HepG2 (cell line): Measurements from ENCODE around the gene ZBTB45. TPM values are rescaled to one million over a fixed set of nuclear protein-coding genes. Genes with fewer than 3 reads are reported as not detected.

Experiments
- ATAC-seq: fragments of 200-7000 bp; cut with Tn5 transposase; 3 replicates; pipeline ENCODE4 v1.9.1; 2020; ENCODE audit warnings: mild to moderate bottlenecking, moderate library complexity
- BruUV-seq: library from RNA; stranded (reverse); fragments of 400-500 nt; replicated peaks from 2 replicates; lab custom pipeline; 2021; lab: Mats Ljungman, UMichigan
- CTCF ChIA-PET: fragments of 300-600 bp; formaldehyde crosslinking; extraction: SDS; loops from one replicate; lab custom pipeline; 2021; ENCODE audit warnings: low total read pairs, inconsistent platforms, low intra/inter-chr PET ratio; lab: Yijun Ruan, JAX
- POLR2A ChIA-PET: fragments of 350-600 bp; sonication (Branson Sonifier 250); formaldehyde crosslinking; loops from one replicate; lab custom pipeline; 2020; ENCODE audit warnings: antibody characterized with exemption, inconsistent platforms; lab: Yijun Ruan, JAX
- DNase-seq: peaks from one replicate; pipeline ENCODE4 v3.0.0-alpha.2; 2015; ENCODE audit warnings: low spot score
- FAIRE-seq: peaks from 3 replicates; lab custom pipeline; 2011; peaks lifted over from hg19 to GRCh38; lab: Jason Lieb, UNC
- H2AFZ ChIP-seq: one replicate; pipeline ENCODE4 v1.6.1; 2011; ENCODE audit warnings: low read length, inconsistent platforms
- H3K27ac ChIP-seq: fragments of 300-600 bp; 3 replicates; pipeline ENCODE4 v1.8.0; 2011; ENCODE audit warnings: mixed run types, mild to moderate bottlenecking, mixed read lengths, low read length, inconsistent platforms; ENCODE audit not compliant: insufficient read depth; ENCODE audit errors: extremely low read length
- H3K27me3 ChIP-seq, 2 experiments: fragments of 200-600 bp in 1 of 2; 2 replicates in 1 of 2; 3 replicates in 1 of 2; pipeline versions ENCODE4 v1.6.0 to v1.8.0; 2011; ENCODE audit warnings: low read length in 2 of 2, mild to moderate bottlenecking in 2 of 2, moderate library complexity in 2 of 2, inconsistent platforms in 1 of 2; ENCODE audit not compliant: insufficient read depth in 2 of 2, control insufficient read depth in 1 of 2
- H3K36me3 ChIP-seq, 2 experiments: fragments of 200-600 bp in 1 of 2; replicated peaks in 1 of 2; 2 replicates in 1 of 2; 3 replicates in 1 of 2; pipeline versions ENCODE4 v1.5.1 to v1.8.0; 2011; ENCODE audit warnings: low read length in 2 of 2, inconsistent platforms in 1 of 2; ENCODE audit not compliant: insufficient read depth in 2 of 2, control insufficient read depth in 1 of 2
- H3K4me1 ChIP-seq: 2 replicates; pipeline ENCODE4 v1.5.1; 2012; ENCODE audit warnings: low read length, inconsistent platforms; ENCODE audit not compliant: insufficient read depth
- H3K4me2 ChIP-seq: 2 replicates; pipeline ENCODE4 v1.6.0; 2011; ENCODE audit warnings: low read depth, low read length, inconsistent platforms
- H3K4me3 ChIP-seq, 3 experiments: fragments of 200-600 bp in 1 of 3; sonication (generic), shearing (Covaris generic) in 1 of 3; replicated peaks in 1 of 3; 2 replicates each; pipeline ENCODE4 v1.5.1; 2011 to 2016; ENCODE audit warnings: low read length in 3 of 3, inconsistent platforms in 2 of 3, low read depth in 2 of 3, mild to moderate bottlenecking in 2 of 3, control low read depth in 1 of 3, mixed read lengths in 1 of 3; ENCODE audit not compliant: insufficient read depth in 1 of 3
- H3K79me2 ChIP-seq: one replicate; pipeline ENCODE4 v1.6.1; 2011; ENCODE audit warnings: low read length, inconsistent platforms; ENCODE audit not compliant: insufficient read depth
- H3K9ac ChIP-seq: 2 replicates; pipeline ENCODE4 v1.6.0; 2011; ENCODE audit warnings: mild to moderate bottlenecking, low read depth, low read length, inconsistent platforms; ENCODE audit not compliant: insufficient read depth
- H3K9me3 ChIP-seq: 2 replicates; pipeline ENCODE4 v1.5.1; 2012; ENCODE audit warnings: mild to moderate bottlenecking, low read length
- H4K20me1 ChIP-seq: 2 replicates; pipeline ENCODE4 v1.6.0; 2011; ENCODE audit warnings: inconsistent platforms, mild to moderate bottlenecking, low read length, moderate library complexity; ENCODE audit not compliant: insufficient read depth
- ELK4 ChIP-seq: sonication (generic); formaldehyde crosslinking; IDR thresholded peaks from 2 replicates; pipeline ENCODE4 v1.9.0; 2021; ENCODE audit warnings: missing genetic modification reagents, borderline replicate concordance
- FOXA1 ChIP-seq, 2 experiments: fragments of 450-650 bp in 1 of 2; sonication (generic) in 1 of 2; formaldehyde crosslinking in 1 of 2; IDR thresholded peaks; 2 replicates each; pipeline versions ENCODE4 v1.4.0 to v1.6.1; 2016 to 2020; ENCODE audit warnings: missing genetic modification reagents in 1 of 2
- LRRFIP1 ChIP-seq: sonication (generic); formaldehyde crosslinking; conservative IDR thresholded peaks from 2 replicates; pipeline ENCODE4 v1.4.0; 2020; ENCODE audit warnings: missing genetic modification reagents
- MBD4 ChIP-seq: IDR thresholded peaks from 2 replicates; pipeline ENCODE4 v1.6.1; 2012; ENCODE audit warnings: low read length, inconsistent platforms, borderline replicate concordance
- NBN ChIP-seq: fragments of 450-650 bp; conservative IDR thresholded peaks from 2 replicates; pipeline ENCODE4 v1.6.1; 2017
- REL ChIP-seq: sonication (generic); formaldehyde crosslinking; conservative IDR thresholded peaks from 2 replicates; pipeline ENCODE4 v1.8.0; 2022; ENCODE audit warnings: mild to moderate bottlenecking, missing genetic modification reagents, moderate library complexity
- SIN3B ChIP-seq: fragments of 150-350 bp; IDR thresholded peaks from 2 replicates; pipeline ENCODE4 v1.6.1; 2014; ENCODE audit warnings: low read length
- SIX1 ChIP-seq: sonication (generic); formaldehyde crosslinking; IDR thresholded peaks from 2 replicates; pipeline ENCODE4 v1.4.0; 2020; ENCODE audit warnings: missing genetic modification reagents, borderline replicate concordance
- SMAD3 ChIP-seq: sonication (generic); formaldehyde crosslinking; IDR thresholded peaks from 2 replicates; pipeline ENCODE4 v1.4.0; 2020; ENCODE audit warnings: missing genetic modification reagents
- SP1 ChIP-seq, 2 experiments: fragments of 450-650 bp in 1 of 2; sonication (generic) in 1 of 2; formaldehyde crosslinking in 1 of 2; IDR thresholded peaks; 2 replicates each; pipeline versions ENCODE4 v1.4.0 to v1.6.1; 2016 to 2020; ENCODE audit warnings: missing genetic modification reagents in 1 of 2
- ZNF317 ChIP-seq: sonication (generic); formaldehyde crosslinking; IDR thresholded peaks from 2 replicates; pipeline ENCODE4 v1.5.0; 2020; ENCODE audit warnings: mild to moderate bottlenecking, missing genetic modification reagents
- ZNF563 ChIP-seq: sonication (generic); formaldehyde crosslinking; IDR thresholded peaks from 2 replicates; pipeline ENCODE4 v1.8.0; 2022; ENCODE audit warnings: mild to moderate bottlenecking, moderate library complexity, missing genetic modification reagents
- ZNF773 ChIP-seq: sonication (generic); formaldehyde crosslinking; IDR thresholded peaks from 2 replicates; pipeline ENCODE4 v1.4.0; 2020; ENCODE audit warnings: missing genetic modification reagents, borderline replicate concordance
- WGBS: methylation state at CpG from one replicate; pipeline ENCODE4 v1.1.6; 2017; ENCODE audit warnings: low lambda C conversion rate; 5-methylcytosine and 5-hydroxymethylcytosine counted together
- in situ Hi-C: cut with HindIII; loops from 2 replicates; pipeline ENCODE4 v1.10.0; 2017; ENCODE audit warnings: low pct_unique_long_range_greater_than_20kb; ENCODE audit not compliant: extremely low pct_ligation_motif_present
- intact Hi-C: fragments of 100-400 bp; cut with micrococcal nuclease; formaldehyde crosslinking; loops from one replicate; pipeline ENCODE4 v1.10.0; 2022; ENCODE audit not compliant: unreplicated experiment
- polyA plus RNA-seq, 8 experiments: library from polyadenylated mRNA; depleted of rRNA in 3 of 8; stranded (reverse) in 7 of 8; unstranded in 1 of 8; fragments of >200 nt; fragmentation: Illumina TruSeq in 4 of 8; extraction: Trizol in 4 of 8; gene quantifications; 2 replicates each; pipeline versions ENCODE4 v1.2.1 to v1.2.3, GENCODE V29; 2011 to 2016; ENCODE audit warnings: low read depth in 4 of 8, missing spikeins in 1 of 8, mixed read lengths in 1 of 8; ENCODE audit not compliant: insufficient read depth in 1 of 8
- total RNA-seq, 5 experiments: library from RNA; depleted of rRNA; stranded (reverse); fragments of >200 nt; fragmentation: Illumina TruSeq; extraction: Trizol; gene quantifications; 2 replicates each; pipeline ENCODE4 v1.2.3, GENCODE V29; 2016; ENCODE audit warnings: low read depth in 1 of 5
- TF ChIP-seq, protein P1 (sequence below): conservative IDR thresholded peaks from 2 replicates; pipeline ENCODE4 v1.6.1; 2018; ENCODE audit warnings: missing genetic modification reagents

Gene ZBTB45
- total and polyA plus RNA-seq, 2 of the 13 experiments (the other 11 are each of a cell fraction or from before 2014, with no cell fraction given): 3.0 to 3.7 TPM

DNA sequence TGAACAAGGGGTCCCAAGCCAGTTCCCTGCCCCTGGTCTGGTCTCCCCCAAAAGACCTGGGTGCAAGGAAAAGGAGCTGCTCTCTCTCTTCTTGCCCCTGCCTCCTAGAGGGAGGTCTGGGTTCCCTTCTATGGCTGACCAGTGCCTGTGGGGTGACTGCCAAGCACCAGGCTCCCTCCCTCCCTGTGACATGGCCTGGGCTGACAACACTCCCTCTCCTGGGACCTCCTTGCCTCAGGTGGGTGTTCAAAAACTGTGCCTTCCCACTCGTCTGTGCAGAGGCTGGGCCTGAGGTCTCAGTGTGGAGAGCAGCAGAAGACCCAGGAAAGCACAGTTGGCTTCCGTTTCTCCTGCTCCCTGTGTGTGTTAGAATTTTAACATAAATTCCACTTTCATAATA lies 38.8 kb downstream of the ZBTB45 start:
- peaks cover 1 to 18% of the 10 kb centered on the region in 2 experiments; a peak in 2 of 5 replicates for H3K36me3 ChIP-seq
- no peak overlapping the region for H3K4me2 ChIP-seq
- H3K27ac ChIP-seq: no peak overlapping the region
- H3K79me2 ChIP-seq: no peaks in the 10 kb centered on the region
- H3K27me3 ChIP-seq: no peaks in the 10 kb centered on the region
- H4K20me1 ChIP-seq: no peaks in the 10 kb centered on the region
- H2AFZ ChIP-seq: no peak overlapping the region
- in situ Hi-C loops: no loop called here
- BruUV-seq: no TSS peak
- TF ChIP-seq FOXA1 (IDR thresholded peaks at IDR 0.05) (no peak), FOXA1 (CRISPR knock-in tag; IDR thresholded peaks at IDR 0.05) (no peak), NBN (no peak), REL (CRISPR knock-in tag) (no peak), ZNF773 (CRISPR knock-in tag) (no peak), LRRFIP1 (CRISPR knock-in tag) (no peak), ELK4 (CRISPR knock-in tag) (no peak), MBD4 (no peak), SIX1 (CRISPR knock-in tag) (no peak), ZNF317 (no peak), SIN3B (no peak), ZNF563 (CRISPR knock-in tag) (no peak), SP1 (IDR thresholded peaks at IDR 0.05) (no peak), SP1 (CRISPR knock-in tag; IDR thresholded peaks at IDR 0.05) (no peak), SMAD3 (no peak)
- TF ChIP-seq, protein P1, sequence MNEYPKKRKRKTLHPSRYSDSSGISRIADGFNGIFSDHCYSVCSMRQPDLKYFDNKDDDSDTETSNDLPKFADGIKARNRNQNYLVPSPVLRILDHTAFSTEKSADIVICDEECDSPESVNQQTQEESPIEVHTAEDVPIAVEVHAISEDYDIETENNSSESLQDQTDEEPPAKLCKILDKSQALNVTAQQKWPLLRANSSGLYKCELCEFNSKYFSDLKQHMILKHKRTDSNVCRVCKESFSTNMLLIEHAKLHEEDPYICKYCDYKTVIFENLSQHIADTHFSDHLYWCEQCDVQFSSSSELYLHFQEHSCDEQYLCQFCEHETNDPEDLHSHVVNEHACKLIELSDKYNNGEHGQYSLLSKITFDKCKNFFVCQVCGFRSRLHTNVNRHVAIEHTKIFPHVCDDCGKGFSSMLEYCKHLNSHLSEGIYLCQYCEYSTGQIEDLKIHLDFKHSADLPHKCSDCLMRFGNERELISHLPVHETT (CRISPR knock-in tag): no peak
- no peak overlapping the region for H3K9ac ChIP-seq
- DNase-seq (no peak), FAIRE-seq (no peak), ATAC-seq (no peak)
- ChIA-PET CTCF (no interaction called here), POLR2A (no interaction called here)
- no peak overlapping the region for H3K4me3 ChIP-seq
- no peaks in the 10 kb centered on the region for H3K9me3 ChIP-seq
- intact Hi-C loops: no loop called here
- peaks cover 10% of the 10 kb centered on the region for H3K4me1 ChIP-seq
- WGBS: 100% methylated on average over 1 of the region's 2 CpGs
